CD4-positive, alpha-beta T cell treated with Interleukin-15 for 4 hours (primary cell): Measurements from ENCODE around the gene C6orf47.

Source experiments
- DNase-seq: peaks from one replicate; pipeline ENCODE4 v3.0.0-alpha.2; 2020; ENCODE audit warnings: low spot score

C6orf47 gene

DNA sequence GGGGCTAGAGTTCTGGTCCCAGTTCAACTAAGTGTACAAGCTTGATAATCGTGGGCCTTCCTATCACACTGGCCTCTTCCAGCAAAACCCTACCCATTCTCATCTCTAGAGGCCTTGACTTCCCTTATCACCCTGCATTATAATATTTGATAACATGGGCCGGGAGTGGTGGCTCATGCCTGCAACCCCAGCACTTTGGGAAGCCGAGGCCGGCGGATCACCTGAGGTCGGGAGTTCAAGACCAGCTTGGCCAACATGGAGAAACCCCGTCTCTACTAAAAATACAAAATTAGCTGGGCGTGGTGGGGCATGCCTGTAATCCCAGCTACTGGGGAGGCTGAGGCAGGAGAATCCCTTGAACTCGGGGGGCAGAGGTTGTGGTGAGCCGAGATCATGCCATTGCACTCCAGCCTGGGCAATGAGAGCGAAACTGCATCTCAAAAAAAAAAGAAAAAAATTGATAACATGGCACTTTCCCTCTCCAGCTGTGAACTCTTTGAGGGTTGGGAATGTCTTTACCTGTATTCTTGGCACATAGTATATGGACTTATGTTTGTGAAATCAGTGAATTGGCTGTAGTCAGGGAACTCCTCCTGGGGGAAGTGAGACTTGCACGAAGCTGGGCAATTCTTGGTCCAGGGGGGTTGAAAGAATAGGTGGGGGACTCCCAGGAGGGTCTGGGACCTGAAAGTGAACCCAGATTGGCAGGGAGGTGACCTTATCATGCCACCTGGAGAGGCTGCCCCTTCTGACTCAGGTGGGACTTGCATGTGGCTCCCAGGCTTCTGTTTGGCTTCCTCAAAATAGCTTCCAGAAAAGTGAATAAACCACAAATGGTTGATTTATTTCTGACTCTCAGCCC, 915 bp upstream of the C6orf47 start:
- DNase-seq: no peak

- DNase-seq: peak; percentile 70
Observed at GRCh38 chr6:31659649-31660380, 763 bp downstream of the C6orf47 start.

DNA sequence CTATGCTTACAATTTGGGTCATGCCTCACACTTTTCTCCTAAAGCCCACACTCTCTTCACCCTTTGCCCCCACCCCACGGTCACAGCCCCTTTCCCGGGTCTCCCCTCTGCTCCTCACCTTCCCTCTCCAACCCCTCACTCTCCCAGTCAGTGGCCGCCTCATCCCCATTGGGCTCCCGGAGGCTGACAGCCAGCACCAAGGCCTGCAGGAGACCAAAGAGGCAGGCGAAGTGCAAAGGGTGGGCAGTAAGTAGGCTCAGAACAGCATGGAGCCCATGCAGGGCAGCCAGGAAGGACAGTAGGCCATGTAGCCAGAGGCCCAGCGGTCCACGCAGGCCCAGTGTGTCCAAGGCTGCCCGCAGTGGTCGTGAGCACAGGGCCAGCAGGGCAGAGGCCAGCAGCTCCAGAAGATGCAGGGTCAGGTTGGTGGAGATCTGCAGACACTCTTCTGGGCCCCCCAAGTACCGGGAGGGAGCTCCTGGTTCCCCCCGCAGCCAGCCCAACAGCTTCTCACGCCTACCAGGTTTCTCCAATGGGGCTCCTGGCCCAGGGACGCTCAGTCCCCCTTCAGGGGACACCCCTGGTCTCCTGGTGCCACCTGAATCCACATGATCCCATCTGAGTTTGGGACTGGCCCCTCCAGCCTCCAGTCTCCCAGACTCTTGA, 1.5 kb downstream of the C6orf47 start:
- DNase-seq: no peak

GRCh38 chr6:31658158-31658688, 2.4 kb downstream of the C6orf47 start:
- no peak for DNase-seq

GRCh38 chr6:31657406-31658157, 3.0 kb downstream of the C6orf47 start:
- peak; percentile 25 for DNase-seq

DNA sequence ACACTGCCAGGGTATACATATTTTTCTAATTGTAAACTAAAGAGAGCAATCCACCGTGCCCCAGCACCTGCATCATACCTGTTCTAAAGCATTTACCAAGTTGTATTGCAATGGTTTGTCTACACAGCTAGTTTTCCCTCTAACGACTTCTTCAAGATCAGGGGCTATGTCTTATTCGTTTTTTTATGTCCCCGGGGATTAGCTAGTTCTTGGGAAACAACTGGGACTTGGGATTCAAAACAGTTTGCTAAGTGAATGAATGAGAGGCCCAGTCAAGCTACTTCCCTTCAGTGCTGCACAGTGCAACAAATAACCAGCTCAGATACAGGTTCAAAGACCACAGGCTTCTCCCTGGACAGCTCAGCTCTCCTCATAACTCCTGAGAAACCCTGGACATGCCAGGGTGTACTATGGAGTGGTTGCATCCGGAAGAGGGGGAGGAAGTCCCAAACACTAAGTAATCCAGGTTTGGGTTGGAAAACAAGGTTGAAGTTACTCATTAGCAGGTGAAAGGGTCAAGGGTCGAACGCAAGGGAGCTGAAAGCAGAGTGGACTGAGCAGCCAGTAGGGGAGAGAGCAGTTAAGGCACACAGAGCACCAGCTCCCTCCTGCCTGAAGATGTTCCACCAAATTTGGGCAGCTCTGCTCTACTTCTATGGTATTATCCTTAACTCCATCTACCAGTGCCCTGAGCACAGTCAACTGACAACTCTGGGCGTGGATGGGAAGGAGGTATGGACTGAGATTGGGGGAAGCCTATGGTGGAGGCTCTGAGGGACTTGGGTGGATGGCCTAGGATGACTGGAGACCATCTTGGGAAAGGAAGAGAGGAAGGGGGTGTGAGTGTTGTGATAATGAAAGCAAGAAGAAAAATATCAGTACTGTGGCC, 5.0 kb downstream of the C6orf47 start, which contains the start of gene APOM:
Gene APOM, plus strand, starts transcription at position 546 of the 889 bp plus-strand sequence. Its CDS starts 73 bp downstream, at position 619.
- no peak for DNase-seq

DNA sequence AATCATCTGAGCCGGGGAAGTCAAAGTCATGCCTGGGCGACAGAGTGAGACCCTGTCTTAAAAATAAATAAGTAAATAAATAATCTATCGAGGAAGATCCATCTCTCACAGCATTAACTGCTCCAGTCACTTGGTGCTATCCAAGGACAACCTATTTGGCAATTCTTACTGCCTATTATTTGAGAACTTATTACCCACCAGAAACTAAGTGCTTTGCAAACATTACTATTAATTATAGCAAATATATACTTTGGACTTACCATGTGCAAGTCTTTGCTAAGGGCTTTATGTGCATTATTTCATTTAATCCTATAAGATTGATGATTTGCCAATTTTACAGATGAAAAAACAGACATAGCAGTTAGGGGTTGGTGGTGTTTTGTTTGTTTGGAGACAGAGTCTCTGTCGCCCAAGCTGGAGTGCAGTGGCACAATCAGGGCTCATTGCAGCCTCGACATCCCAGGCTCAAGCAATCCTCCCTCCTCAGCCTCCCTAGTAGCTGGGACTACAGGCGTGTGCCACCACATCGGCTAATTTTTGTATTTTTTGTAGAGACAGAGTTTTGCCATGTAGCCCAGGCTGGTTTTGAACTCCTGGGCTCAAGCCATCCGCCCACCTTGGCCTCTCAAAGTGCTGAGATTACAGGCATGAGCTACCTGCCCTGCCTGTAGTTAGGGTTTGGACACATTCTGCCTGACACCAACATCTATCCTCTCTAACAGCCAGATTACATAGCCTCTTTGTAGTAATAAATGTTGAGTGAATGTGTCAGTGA, 5.8 kb downstream of the C6orf47 start:
- no peak for DNase-seq

DNA sequence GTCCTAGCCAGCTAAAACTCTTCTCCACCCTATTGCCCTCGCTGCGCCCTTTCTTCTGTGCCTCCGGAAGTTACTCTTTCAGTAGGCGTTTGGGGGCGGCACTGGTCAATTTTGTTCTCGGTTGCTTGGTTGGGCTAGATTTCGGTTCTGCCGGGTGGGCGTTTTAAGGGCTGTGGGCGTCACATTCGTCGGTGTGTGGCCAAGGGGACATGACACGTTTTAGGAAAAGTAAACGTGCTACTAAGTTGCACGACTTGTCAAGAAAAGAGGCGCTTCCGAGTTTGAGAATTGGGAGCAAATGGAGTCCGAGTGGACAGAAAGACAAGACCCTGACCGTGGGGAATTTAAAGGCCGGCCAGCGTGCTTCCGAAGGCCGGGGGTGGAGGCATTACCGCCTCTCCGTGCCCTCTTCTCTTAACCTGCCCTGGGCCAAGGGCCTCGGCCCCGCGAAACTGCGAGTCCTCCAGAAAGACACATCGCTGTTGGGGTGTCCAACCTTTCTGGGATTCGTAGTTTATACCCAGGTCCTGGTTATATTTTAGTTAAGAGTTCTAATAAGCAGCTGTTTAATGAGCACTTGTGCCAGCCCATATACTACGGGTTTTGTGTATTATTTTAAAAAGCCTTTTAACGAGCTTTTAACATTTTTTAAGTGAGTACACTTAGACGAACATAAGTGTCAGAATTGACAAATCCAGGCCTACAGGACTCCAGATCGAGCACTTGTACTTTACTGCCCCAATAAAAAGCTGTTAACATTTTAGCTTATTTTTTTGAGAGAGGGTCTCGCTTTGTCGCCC, 7.5 kb downstream of the C6orf47 start:
- no peak for DNase-seq

GRCh38 chr6:31651602-31652191, 8.9 kb downstream of the C6orf47 start:
- DNase-seq: no peak

DNA sequence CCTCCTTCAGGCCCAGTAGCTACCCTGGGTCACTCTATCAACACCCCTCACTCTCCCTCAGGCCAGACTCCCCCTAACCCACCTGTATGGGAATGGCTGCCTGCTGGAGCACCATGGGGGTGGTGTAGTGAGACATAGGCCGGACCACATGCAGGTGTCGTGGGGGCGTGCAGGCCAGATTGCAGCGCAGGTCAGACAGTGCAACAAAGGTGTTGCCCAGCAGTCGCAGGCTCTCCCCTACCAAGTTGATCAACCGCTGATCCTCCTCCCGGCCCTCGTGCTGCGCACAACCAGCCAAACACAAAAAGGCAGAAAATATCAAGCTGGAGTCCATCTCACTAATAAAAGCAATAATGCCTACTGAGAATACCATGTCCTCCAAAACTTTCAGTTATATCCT, 15.3 kb downstream of the C6orf47 start:
- DNase-seq: no peak

GRCh38 chr6:31643818-31644454, 16.6 kb downstream of the C6orf47 start:
- no peak for DNase-seq

DNA sequence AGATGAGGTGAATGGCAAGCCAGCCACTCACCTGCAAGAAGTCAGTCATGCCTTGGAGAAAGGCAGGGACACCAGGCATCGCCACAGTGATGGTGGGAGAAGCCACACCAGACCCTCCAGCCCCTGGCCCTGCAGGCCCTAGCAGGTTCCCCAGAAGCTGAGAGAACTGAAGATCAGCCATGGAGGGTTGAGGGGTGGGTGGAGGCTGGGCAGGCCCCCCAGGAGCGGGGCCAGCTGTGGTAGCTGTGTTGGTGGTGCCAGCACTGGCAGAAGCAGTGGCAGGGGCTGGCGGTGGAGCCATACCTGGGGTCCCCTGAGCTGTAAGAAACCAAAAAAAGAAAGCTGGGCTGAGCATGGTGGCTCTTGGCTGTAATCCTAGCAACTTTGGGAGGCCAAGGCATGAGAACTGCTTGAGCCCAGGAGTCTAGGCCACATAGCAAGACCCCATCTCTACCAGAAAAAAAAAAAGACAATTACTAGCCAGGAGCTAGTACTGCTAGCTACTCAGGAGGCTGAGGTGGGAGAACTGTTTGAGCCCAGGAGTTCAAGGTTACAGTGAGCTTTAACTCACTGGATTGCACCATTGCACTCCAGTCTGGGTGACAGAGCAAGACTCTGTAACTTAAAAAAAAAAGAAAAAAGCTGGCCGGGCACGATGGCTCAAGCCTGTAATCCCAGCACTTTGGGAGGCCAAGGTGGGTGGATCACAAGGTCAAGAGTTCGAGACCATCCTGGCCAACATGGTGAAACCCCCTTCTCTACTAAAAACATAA, 17.6 kb downstream of the C6orf47 start:
- no peak for DNase-seq

DNA sequence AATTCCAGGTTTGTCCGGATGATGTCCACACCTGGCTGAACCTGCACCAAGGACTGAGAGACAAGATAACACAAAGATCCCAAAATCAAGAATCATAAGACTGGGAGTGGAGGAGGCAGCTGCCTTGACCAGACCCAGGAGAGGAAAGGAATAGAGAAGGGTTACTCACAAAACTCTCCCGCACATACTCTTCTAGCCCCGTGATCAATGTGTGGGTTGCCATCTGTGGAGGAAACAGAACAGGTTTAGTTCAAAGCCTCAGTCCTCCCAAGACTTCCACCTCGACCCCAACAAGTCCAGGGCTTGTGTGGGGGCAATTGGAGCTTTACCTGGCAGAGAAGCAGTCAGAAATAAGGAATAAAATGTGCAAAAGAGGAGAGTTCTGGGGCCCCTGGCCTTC, 19.2 kb downstream of the C6orf47 start:
- no peak for DNase-seq

GRCh38 chr6:31640612-31641011, 20.0 kb downstream of the C6orf47 start:
- no peak for DNase-seq

DNA sequence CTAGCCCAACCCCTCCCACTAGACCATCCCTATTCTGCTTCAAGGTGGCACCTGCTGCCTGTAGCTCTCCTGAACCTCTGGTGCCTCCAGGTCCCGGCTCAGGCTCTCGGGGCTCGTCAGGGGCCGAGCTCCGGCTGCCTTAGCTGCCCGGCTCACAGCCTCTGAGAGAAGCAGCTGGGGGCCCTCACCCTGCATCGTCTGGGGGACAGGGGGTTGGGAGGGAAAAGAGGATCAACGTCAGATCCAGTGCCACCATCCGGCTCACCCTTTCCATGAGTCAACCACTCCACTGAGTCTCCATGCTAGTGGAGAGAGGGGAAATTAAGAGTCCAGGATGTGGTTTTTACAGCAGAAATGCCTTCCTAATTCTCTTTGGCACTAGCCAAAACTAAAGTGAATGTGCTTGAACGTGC, 21.1 kb downstream of the C6orf47 start:
- DNase-seq: no peak

DNA sequence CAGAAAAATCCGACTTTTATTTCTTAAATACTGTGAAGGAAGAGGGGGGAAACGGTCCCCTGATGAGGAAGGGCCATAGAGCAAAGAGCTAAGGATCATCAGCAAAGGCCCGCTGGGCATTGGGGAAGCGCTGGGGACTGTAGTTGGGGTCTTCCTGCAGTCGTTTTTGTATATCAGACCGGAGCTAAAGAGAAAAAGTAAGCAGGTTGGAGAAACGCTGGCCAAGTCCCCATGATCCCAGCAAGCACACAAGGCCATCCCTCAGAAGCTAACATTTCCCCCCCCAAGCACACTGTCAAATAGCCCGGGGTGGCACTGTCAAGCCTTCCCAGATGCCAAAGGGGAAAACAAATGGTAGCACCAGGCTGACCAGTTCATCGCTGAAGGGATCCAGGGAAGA, 21.5 kb downstream of the C6orf47 start:
- no peak for DNase-seq
